SKM-1 (cell line): ENCODE measurements around the gene FAH.
"Not testable (repeated sequence)": the region's sequence is repeated elsewhere in the genome, so short reads cannot be mapped to it uniquely, and the experiment has no call there.

Source experiments
- DNase-seq: peaks from one replicate; lab custom pipeline; 2025; ENCODE audit not compliant: unreplicated experiment; lab: John Stamatoyannopoulos, UW

The FAH gene

GRCh38 chr15:80152896-80153876 lies at the start of gene FAH:
Gene FAH, plus strand, starts transcription at chr15:80152999. Its CDS starts 56 bp downstream, at chr15:80153055.
- DNase-seq = no peak

- DNase-seq = no peak
Observed at GRCh38 chr15:80105193-80105592, 47.6 kb upstream of the FAH start.

- DNase-seq = no peak
Observed at GRCh38 chr15:80105595-80105994, 47.2 kb upstream of the FAH start.

GRCh38 chr15:80106051-80106450 lies 46.7 kb upstream of the FAH start:
- no peak for DNase-seq

GRCh38 chr15:80107204-80107603 lies 45.6 kb upstream of the FAH start:
- no peak for DNase-seq

- DNase-seq = no peak
Observed at GRCh38 chr15:80107774-80108173, 45.0 kb upstream of the FAH start.

GRCh38 chr15:80109388-80109787 lies 43.4 kb upstream of the FAH start:
- DNase-seq = no peak

GRCh38 chr15:80110920-80111319 lies 41.9 kb upstream of the FAH start:
- DNase-seq = no peak

GRCh38 chr15:80114114-80114513 lies 38.7 kb upstream of the FAH start:
- no peak for DNase-seq

GRCh38 chr15:80115021-80115420 lies 37.8 kb upstream of the FAH start:
- DNase-seq = no peak

- DNase-seq = no peak
Observed at GRCh38 chr15:80118956-80119355, 33.8 kb upstream of the FAH start.

- no peak for DNase-seq
Observed at GRCh38 chr15:80120636-80121035, 32.2 kb upstream of the FAH start.

- DNase-seq = no peak
Observed at GRCh38 chr15:80121546-80121945, 31.3 kb upstream of the FAH start.

- DNase-seq = no peak
Observed at GRCh38 chr15:80123034-80123433, 29.8 kb upstream of the FAH start.

GRCh38 chr15:80127253-80127652 lies 25.5 kb upstream of the FAH start:
- not testable (repeated sequence) for DNase-seq

- DNase-seq = no peak
Observed at GRCh38 chr15:80127911-80128310, 24.9 kb upstream of the FAH start.

GRCh38 chr15:80132382-80132781 lies 20.4 kb upstream of the FAH start:
- DNase-seq = no peak

GRCh38 chr15:80136854-80137253 lies 15.9 kb upstream of the FAH start:
- DNase-seq = no peak

GRCh38 chr15:80138961-80139360 lies 13.8 kb upstream of the FAH start:
- no peak for DNase-seq

- DNase-seq = no peak
Observed at GRCh38 chr15:80140909-80141308, 11.9 kb upstream of the FAH start.

GRCh38 chr15:80141916-80142598 lies 10.7 kb upstream of the FAH start:
- DNase-seq = no peak

GRCh38 chr15:80142646-80143045 lies 10.2 kb upstream of the FAH start:
- no peak for DNase-seq
